Bronchial epithelial cell (primary cell): Measurements from ENCODE around the gene SNW1. TPM values are rescaled to one million over a fixed set of nuclear protein-coding genes. Genes with fewer than 3 reads are reported as not detected.
"Not testable (repeated sequence)": the region's sequence is repeated elsewhere in the genome, so short reads cannot be mapped to it uniquely, and the experiment has no call there.

Experiments used
- DNase-seq: peaks from one replicate; pipeline ENCODE4 v3.0.0-alpha.2; 2010; ENCODE audit warnings: low read depth
- FAIRE-seq: peaks from 2 replicates; lab custom pipeline; 2011; peaks lifted over from hg19 to GRCh38; lab: Jason Lieb, UNC
- H3K27me3 ChIP-seq: 2 replicates; pipeline ENCODE4 v1.5.1; 2011; ENCODE audit warnings: low read length; ENCODE audit not compliant: control insufficient read depth, insufficient read depth
- H3K36me3 ChIP-seq: 2 replicates; pipeline ENCODE4 v1.5.1; 2011; ENCODE audit warnings: low read length; ENCODE audit not compliant: control insufficient read depth, insufficient read depth
- H3K4me3 ChIP-seq: 2 replicates; pipeline ENCODE4 v1.5.1; 2011; ENCODE audit warnings: mild to moderate bottlenecking, low read depth, low read length, control low read depth
- total RNA-seq: library from RNA; depleted of rRNA; stranded (reverse); fragments of >200 nt; gene quantifications from 2 replicates; pipeline ENCODE4 v1.2.1, GENCODE V29; 2014
- TF ChIP-seq, protein P1 (sequence below): IDR thresholded peaks from 2 replicates; pipeline ENCODE4 v1.5.1; 2011; ENCODE audit warnings: mild to moderate bottlenecking, moderate library complexity, low read length, control low read depth, inconsistent platforms; ENCODE audit not compliant: insufficient read depth, severe bottlenecking

The SNW1 gene
- total RNA-seq, 1 donor from 2014 or later = 45.5 TPM

DNA sequence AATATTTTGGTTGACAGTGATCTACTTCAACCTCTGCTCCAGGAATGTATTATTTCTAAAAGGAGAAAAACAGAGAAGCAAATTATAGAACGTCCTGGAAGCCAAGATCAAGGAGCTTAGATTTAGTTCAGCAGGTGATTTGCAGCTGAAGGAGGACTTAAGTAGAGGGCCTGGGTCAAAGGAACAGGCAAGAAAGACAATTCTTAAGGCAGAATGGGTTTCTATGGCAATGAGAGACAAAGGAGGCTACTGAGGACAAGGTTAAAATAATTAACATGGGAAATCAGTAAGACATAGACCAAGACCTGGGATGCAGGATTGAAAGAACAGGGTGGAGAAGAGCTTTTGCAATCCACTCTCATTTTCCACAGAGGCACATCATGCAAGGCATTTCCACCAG, 2.4 kb upstream of the SNW1 start:
- H3K27me3 ChIP-seq = no peaks in the 10 kb centered on the region
- no peak for FAIRE-seq
- H3K36me3 ChIP-seq = no peaks in the 10 kb centered on the region
- TF ChIP-seq, protein P1, sequence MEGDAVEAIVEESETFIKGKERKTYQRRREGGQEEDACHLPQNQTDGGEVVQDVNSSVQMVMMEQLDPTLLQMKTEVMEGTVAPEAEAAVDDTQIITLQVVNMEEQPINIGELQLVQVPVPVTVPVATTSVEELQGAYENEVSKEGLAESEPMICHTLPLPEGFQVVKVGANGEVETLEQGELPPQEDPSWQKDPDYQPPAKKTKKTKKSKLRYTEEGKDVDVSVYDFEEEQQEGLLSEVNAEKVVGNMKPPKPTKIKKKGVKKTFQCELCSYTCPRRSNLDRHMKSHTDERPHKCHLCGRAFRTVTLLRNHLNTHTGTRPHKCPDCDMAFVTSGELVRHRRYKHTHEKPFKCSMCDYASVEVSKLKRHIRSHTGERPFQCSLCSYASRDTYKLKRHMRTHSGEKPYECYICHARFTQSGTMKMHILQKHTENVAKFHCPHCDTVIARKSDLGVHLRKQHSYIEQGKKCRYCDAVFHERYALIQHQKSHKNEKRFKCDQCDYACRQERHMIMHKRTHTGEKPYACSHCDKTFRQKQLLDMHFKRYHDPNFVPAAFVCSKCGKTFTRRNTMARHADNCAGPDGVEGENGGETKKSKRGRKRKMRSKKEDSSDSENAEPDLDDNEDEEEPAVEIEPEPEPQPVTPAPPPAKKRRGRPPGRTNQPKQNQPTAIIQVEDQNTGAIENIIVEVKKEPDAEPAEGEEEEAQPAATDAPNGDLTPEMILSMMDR = no peak
- no peak for DNase-seq
- no peak overlapping the region for H3K4me3 ChIP-seq

DNA sequence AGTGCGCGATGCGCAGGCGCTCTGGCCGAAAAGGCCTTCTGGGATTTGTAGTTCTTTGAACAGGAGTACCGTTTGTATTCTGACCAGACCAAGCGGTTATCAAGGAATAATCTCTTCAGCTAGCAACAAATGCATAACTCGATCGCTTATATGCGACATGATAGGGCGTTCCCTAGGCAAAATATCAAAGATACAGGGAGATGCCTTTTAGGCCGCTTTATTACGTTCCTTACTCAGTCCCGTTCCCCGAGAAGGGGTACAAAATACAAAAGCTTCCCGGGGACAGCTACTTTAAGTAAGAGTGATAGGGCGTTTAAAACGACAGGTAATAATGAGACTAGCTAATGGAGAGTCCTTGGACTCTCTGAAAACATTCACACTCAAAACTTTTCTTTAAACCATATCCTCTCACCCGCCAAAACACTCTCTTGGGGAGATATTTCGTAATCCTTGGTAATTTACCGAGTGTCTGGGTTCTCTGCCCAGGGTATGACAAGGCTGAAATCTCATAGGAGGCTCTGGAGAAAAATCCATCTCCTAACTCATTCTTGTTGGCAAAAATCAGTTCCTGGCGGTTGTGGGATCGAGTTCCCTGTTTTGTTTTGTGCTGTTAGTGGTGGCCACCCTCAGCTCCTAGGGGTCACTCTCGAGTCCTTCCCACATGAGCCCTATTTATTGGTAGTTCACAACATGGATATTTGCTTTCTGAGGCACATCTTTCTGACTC, 412 bp upstream of the SNW1 start:
- H3K27me3 ChIP-seq = no peaks in the 10 kb centered on the region
- TF ChIP-seq, protein P1 = peak; percentile 22
- FAIRE-seq = no peak
- peak; percentile 94 for DNase-seq
- H3K36me3 ChIP-seq = no peaks in the 10 kb centered on the region
- peak overlapping the region; percentile 96 for H3K4me3 ChIP-seq

DNA sequence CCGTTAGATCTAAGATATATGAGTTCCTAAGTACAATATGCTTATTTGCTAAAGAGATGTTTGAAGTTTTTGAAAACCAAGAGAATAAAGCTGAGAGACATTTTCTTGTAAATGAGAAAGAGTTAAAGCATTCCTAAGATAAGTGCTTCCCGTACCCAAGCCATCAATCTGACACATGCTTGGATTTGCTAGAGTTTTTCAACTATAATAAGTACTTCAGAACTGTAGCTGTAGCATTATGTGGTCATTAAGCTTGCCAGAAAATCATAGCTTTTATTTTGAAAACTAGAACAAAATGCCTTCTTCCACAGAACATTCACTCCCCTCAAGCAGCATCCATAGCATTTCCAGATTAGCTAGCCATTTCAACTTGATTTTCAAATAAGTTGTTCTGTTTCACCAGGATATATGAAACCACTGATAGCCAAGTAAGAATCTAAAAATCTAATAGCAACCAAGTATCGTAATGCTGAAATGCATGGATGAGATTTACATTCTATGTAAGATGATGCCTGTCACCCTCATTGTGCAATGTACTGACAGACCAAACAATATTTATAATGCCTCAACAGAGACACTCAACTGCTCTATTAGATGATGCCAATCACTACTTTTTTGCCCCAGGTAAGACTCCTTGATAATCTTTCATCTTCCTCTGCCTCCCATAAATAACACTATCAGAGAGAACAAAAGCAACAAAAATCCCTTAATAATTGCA, 8.0 kb downstream of the SNW1 start:
- Histone ChIP-seq H3K27me3 (no peaks in the 10 kb centered on the region), H3K4me3 (no peak overlapping the region), H3K36me3 (peaks cover 9% of the 10 kb centered on the region)
- TF ChIP-seq, protein P1 = no peak
- DNase-seq (no peak), FAIRE-seq (no peak)

DNA sequence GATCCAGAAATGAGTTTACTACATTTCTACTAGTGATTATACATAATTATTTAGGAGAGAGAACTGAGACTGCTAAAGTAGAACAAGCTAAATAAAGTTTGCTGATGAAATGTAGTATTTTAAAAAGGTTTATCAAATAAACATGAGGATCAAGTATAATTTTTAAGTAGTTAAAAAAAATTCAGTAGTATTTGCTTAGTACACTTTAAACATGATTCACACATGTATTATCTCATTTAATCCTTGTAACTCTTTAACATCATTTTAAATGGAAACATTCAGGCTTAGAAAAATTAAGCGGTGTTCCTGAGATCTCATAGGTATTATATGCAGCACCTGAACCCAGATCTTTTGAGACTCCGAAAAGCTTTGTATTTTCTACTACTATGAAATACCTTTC, 8.7 kb downstream of the SNW1 start:
- Histone ChIP-seq H3K36me3 (peaks cover 9% of the 10 kb centered on the region), H3K27me3 (no peaks in the 10 kb centered on the region), H3K4me3 (no peak overlapping the region)
- DNase-seq (no peak), FAIRE-seq (no peak)
- TF ChIP-seq, protein P1 = no peak

DNA sequence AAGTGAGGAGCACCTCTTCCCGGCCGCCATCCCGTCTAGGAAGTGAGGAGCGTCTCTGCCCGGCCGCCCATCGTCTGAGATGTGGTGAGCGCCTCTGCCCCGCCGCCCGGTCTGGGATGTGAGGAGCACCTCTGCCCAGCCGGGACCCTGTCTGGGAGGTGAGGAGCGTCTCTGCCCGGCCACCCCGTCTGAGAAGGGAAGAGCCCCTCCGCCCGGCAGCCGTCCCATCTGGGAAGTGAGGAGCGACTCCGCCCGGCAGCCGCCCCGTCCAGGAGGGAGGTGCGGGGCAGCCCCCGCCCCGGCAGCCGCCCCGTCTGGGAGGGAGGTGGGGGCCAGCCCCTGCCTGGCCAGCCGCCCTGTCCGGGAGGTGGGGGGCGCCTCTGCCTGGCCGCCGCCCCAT, 13.5 kb downstream of the SNW1 start:
- peaks cover 11% of the 10 kb centered on the region for H3K36me3 ChIP-seq
- FAIRE-seq, H3K4me3 ChIP-seq: not testable (repeated sequence)

DNA sequence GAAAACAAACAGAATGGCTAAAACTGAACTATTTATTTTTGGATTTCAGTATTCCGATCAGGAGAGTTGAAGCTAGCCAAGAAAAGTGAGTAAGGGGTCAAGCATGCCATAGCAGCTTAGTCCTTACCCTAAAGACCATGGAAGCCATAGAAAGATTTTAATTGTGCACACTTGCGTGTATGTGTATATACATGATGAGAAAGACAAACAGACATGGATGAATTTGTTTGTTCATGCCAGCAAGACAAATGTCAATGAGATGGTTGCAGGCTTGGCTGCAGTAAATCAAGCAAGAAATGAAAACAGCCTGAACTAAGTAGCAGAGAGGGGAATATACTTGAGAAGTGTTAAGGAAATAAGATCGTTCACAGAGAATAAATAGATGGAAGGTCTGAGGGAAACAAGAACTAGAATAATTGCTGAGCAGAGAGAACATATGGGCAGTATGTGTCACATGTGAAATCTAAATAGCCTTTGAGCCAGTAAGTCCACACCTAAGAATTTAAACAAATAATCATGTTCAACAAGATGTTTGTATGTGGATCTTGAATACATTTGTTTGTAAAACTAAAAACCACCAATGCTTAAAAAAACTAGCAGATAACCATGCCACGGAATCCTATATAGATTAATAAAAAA, 14.8 kb downstream of the SNW1 start:
- peaks cover 11% of the 10 kb centered on the region for H3K36me3 ChIP-seq
- no peak for FAIRE-seq
- DNase-seq = no peak
- H3K4me3 ChIP-seq = no peak overlapping the region
- TF ChIP-seq, protein P1 = no peak
- H3K27me3 ChIP-seq = no peaks in the 10 kb centered on the region

More for the DNA sequence above, 13.5 kb downstream of the SNW1 start:
- H3K27me3 ChIP-seq, DNase-seq: not testable (repeated sequence)
